A172 (cell line): ENCODE results near the gene TECPR2. TPM values are rescaled to one million over a fixed set of nuclear protein-coding genes. Genes with fewer than 3 reads are reported as not detected.

Experiments
- DNase-seq: peaks from one replicate; pipeline ENCODE4 v3.0.0-alpha.2; 2015; ENCODE audit warnings: low spot score
- total RNA-seq: library from RNA; depleted of rRNA; stranded (reverse); fragments of >200 nt; shearing (Covaris generic); gene quantifications from 2 replicates; pipeline ENCODE4 v1.2.3, GENCODE V29; 2014

Gene TECPR2
- total RNA-seq, 1 experiment from 2014 or later = 2.4 TPM

GRCh38 chr14:102464006-102464405 lies 101.3 kb downstream of the TECPR2 start:
- no peak for DNase-seq

DNA sequence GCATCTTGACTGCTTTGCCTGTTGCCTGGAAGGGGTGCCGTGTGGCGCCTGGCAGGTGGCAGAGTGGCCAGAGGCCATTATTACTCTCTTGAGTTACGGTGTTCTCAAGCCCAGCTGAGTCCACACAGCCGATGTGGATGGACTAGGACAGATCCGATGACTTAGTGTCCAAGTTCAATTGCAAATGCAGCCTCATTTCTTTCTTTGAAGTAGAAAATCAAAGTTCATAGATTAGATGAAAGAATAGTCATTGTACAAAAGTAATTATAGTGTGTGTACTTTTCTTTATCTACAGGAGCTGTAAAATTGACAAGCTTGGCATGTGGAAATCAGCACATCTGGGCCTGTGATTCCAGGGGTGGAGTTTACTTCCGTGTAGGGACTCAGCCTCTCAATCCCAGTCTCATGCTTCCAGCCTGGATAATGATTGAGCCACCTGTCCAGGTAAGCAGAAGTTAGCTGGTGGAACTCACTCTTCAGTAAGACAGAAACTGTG lies 102.2 kb downstream of the TECPR2 start:
- no peak for DNase-seq

GRCh38 chr14:102469261-102469660 lies 106.5 kb downstream of the TECPR2 start:
- no peak for DNase-seq

DNA sequence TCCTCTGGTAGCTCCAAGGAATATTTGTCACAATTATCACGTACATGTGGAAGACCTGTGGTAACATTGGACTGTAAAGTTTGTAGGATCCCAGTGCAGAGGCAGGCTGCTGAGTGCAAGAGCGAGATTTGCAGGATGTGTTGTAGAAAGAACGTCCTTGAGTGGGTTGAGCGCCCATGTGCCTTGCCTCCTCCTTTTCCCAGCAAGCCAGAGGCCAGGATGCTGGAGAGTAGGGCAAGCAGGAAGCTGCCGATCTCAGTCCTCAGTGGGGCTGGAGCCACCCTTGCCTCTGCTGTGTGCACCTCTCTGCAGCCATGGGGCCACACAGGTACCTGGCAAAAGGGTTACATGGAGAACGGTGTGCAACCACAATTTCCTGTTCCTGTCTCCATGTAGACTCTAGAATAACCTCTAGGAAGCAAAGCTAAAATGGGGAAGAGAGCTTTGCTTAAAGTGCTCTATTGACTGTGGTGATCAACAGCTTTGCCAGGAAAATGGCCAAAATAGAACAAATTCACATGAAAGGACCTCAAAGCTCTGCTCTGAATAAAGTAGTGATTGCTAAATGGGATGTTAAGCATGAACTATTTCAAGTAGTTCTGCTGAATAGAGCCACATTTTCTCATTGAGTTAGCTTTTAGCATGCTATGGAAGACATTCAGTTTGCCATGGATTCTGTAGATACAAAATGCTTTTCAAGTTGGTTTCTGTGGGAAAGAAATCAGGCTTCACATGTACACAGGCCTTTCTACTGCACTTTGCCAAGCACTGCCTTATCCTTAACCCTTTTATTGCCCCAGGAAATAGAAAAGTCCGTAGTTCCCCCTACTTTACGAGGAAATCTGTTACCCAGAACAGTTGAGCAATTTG lies 109.4 kb downstream of the TECPR2 start:
- no peak for DNase-seq

GRCh38 chr14:102472791-102473150 lies 110.0 kb downstream of the TECPR2 start:
- DNase-seq = no peak

GRCh38 chr14:102473559-102473958 lies 110.8 kb downstream of the TECPR2 start:
- DNase-seq = no peak

GRCh38 chr14:102474934-102475333 lies 112.2 kb downstream of the TECPR2 start:
- DNase-seq = no peak

GRCh38 chr14:102479107-102479506 lies 116.4 kb downstream of the TECPR2 start:
- no peak for DNase-seq

- no peak for DNase-seq
Measured at GRCh38 chr14:102479777-102480176, 117.0 kb downstream of the TECPR2 start.

- no peak for DNase-seq
Measured at GRCh38 chr14:102481371-102481770, 118.6 kb downstream of the TECPR2 start.

DNA sequence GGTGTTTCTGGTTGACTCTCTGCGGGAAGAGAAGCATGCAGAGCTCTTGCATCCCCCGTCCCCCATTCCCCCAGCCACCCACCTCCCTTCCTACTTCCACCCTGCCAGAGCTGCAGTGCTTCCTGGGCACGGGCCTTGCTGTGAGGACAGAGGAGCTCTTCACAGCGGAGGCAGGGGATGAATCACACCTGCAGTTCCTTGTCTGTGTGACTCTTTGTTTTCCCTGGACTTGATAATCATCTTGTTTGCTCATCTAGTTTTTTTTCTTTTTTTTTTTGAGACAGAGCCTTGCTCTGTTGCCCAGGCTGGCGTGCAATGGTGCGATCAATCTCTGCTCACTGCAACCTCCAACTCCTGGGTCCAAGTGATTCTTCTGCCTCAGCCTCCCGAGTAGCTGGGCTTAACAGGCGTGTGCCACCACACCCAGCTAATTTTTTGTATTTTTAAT lies 119.1 kb downstream of the TECPR2 start:
- peak; percentile 30 for DNase-seq

DNA sequence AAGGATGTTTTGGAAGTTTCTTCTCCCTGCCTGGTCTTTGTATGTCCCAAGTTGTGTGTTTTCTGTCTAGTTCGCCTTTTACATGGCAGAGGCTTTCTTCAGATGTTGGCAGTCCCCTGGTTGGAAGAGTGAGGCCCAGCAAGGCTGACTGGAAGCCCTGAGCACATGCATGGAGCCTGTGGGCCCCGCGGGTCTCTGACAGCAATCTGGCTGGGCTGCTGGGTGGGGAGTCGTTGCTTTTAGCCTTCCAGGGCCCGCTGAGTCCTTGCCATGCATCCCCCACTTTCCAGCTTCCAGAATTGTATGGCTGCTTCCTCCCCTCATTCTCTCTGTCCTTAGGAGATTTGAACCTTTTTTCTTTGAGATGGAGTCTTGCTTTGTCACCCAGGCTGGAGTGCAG lies 121.6 kb downstream of the TECPR2 start:
- no peak for DNase-seq

DNA sequence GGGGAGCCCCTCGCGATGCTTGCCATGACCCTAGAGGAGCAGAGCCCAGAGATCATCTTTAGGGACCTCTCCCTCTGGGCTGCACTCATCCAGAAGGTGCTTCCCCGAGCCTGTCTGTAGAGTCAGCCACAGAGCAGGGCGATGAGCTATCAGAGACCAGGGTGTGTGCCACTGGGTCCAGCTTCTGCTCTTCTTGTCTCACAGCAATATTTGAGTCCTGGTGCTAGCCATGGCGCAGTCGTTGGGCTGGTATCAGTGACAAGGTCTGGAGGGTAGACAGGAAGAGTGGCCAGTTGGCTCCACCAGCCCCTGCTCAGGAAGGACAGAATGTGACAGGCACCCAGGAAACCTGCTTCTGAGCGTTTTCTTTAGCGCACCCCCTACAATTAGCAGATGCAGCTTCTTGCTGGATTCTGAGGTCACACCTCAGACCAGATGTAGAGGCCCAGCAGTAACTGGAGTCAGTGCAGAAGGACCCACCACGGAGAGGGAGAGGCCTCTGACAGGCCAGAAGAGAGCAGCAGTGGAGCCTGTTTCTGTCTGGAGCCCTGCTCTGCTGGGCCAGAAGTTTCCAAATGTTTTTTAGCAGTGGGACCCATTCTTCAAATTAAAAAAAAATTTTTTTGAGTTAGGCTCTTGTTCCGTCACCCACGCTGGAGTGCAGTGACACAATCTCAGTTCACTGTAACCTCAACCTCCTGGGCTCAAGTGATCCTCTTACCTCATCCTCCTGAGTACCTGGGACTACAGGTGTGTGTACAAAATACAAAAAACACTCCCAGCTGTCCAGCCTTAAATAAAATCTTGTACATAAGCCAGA lies 123.2 kb downstream of the TECPR2 start:
- DNase-seq = no peak

- no peak for DNase-seq
Measured at GRCh38 chr14:102486513-102487203, 123.9 kb downstream of the TECPR2 start.

DNA sequence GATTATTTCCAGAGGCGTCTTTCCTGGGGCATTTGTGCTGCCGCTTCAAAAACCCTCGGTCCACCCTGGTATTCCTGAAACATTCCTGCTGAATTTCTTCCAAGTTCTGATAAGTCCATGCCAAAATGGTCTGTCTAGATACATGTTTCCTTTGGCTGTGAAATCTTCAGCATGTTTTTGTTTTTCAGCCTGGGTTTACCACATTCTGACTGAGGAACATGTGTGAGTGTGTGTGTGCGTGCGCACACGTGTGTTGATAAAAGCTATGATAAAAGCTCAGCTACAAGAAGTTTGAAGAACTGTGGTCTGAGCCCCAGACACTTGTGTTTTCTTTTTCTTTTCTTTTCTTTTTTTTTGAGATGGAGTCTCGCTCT lies 124.5 kb downstream of the TECPR2 start:
- DNase-seq = no peak

- DNase-seq = no peak
Measured at GRCh38 chr14:102490456-102490855, 127.7 kb downstream of the TECPR2 start.

GRCh38 chr14:102491366-102491765 lies 128.6 kb downstream of the TECPR2 start:
- DNase-seq = no peak

DNA sequence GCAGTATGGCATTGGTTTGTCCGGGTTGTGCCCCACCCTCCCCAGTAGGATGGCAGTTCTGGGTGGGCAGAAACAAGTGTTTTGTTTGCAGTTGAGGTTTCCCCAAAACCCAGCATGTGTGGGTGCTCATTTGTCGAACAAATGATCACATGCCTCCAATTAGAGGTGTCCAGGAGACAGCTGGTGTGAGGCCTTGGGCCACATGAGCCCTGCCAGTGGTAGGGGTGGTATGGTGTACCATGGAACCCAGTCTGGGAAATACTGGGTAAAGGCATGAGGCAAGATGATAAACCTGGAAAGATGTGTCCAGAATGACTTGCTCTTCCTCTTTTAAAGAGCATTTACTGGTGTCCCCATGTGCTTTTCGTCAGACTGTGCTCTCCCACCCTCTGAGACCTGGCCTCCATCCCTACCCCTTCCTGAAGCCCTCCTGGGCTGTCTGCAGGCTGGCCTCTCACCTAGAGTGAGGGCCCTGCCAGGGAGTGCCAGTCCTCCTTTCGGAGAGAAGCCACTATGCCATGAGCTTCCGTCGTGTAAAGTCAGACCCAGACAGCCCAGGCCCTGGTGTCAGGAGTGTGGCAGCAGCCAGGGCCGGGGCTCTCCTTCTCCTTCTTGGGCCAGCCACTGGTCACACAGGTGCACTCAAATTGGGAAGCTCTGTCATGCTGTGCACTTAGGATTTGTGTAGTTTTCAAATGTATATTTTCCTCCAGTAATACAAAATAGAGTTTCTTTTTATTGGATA lies 129.2 kb downstream of the TECPR2 start:
- DNase-seq = no peak

DNA sequence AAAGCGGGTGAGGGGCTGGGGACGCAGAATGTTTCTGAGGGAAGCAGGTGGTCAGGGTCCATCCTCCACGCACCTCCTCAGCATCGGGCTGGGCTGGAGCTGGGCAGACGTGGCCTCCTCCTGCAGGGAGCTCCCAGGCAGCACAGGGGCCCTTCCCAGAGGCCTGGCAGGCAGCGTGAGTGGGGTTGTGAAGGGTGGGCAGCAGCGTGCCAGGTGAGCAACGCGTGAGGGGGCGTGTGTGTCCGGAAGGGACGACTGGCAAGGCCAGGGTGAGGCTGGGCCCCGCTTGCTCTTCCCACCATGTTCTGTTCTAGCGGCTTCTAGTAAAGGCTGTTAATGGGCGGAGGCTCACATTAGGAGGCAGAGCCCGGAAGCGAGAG lies 129.8 kb downstream of the TECPR2 start:
- no peak for DNase-seq

- DNase-seq = no peak
Measured at GRCh38 chr14:102493096-102493495, 130.4 kb downstream of the TECPR2 start.

- DNase-seq = no peak
Measured at GRCh38 chr14:102493585-102493984, 130.8 kb downstream of the TECPR2 start.
